Uterus (tissue), 4 donors: ENCODE results near the gene TMPRSS11A. TPM values are rescaled to one million over a fixed set of nuclear protein-coding genes. Genes with fewer than 3 reads are reported as not detected.

Experiments
- DNase-seq, 2 donors: peaks; one replicate each; pipeline ENCODE4 v3.0.0-alpha.2; 2019 to 2020
- H3K27ac ChIP-seq, 2 donors: fragments of 200-600 bp; sonication (generic); 1 replicate in 1 of 2; 2 replicates in 1 of 2; pipeline ENCODE4 v1.5.1; 2016 to 2018
- H3K27me3 ChIP-seq, 2 donors: fragments of 200-600 bp; sonication (generic); one replicate each; pipeline ENCODE4 v1.5.1; 2018 to 2019; ENCODE audit warnings: control low read depth in 1 of 2
- H3K36me3 ChIP-seq, 2 donors: fragments of 200-600 bp; sonication (generic); one replicate each; pipeline ENCODE4 v1.5.1; 2019; ENCODE audit warnings: control low read depth in 1 of 2
- H3K4me1 ChIP-seq, 2 donors: fragments of 200-600 bp; sonication (generic); one replicate each; pipeline ENCODE4 v1.5.1; 2018 to 2019; ENCODE audit warnings: control low read depth in 1 of 2
- H3K4me3 ChIP-seq, 2 donors: fragments of 200-600 bp; sonication (generic); 1 replicate in 1 of 2; 2 replicates in 1 of 2; pipeline ENCODE4 v1.5.1; 2018 to 2019; ENCODE audit warnings: mild to moderate bottlenecking in 1 of 2
- H3K9me3 ChIP-seq, 2 donors: fragments of 200-600 bp; sonication (generic); one replicate each; pipeline ENCODE4 v1.5.1; 2019; ENCODE audit warnings: control low read depth in 1 of 2
- CTCF ChIP-seq, 4 experiments: fragments of 200-600 bp in 2 of 4; fragments of 450-650 bp in 2 of 4; sonication (generic) in 2 of 4; IDR thresholded peaks; one replicate each; pipeline ENCODE4 v1.5.1; 2016 to 2019; ENCODE audit warnings: antibody characterized with exemption in 4 of 4, mild to moderate bottlenecking in 2 of 4, moderate library complexity in 1 of 4
- POLR2A ChIP-seq, 2 donors: fragments of 450-650 bp; IDR thresholded peaks; one replicate each; pipeline ENCODE4 v1.6.1; 2016; ENCODE audit warnings: antibody characterized with exemption in 2 of 2, mild to moderate bottlenecking in 1 of 2, moderate library complexity in 1 of 2
- intact Hi-C: fragments of 100-400 bp; cut with DNase I; formaldehyde crosslinking; loops from one replicate; pipeline ENCODE4 v1.15.1; 2023; ENCODE audit warnings: low total_unique reads
- small RNA-seq: library from RNA; depleted of rRNA; stranded (forward); fragments of <200 nt; gene quantifications from one replicate; pipeline ENCODE3, GENCODE V24; 2016
- total RNA-seq, 4 donors: library from RNA; depleted of rRNA in 3 of 4; stranded (reverse); fragments of >200 nt in 3 of 4; gene quantifications; one replicate each; pipeline versions ENCODE4 v1.1.0 to v1.2.4, GENCODE V29; 2014 to 2023
- donor health status: DM: yes; HTN: yes; CAD: no.

The TMPRSS11A gene
- total RNA-seq, 4 donors from 2014 or later = not detected

- no peak overlapping the region for H3K4me3 ChIP-seq
- no peaks in the 10 kb centered on the region for H3K27me3 ChIP-seq
- no peaks in the 10 kb centered on the region for H3K9me3 ChIP-seq
- intact Hi-C loops = no loop called here
- no peaks in the 10 kb centered on the region for H3K36me3 ChIP-seq
- DNase-seq = no peak
- no peak overlapping the region for H3K27ac ChIP-seq
- H3K4me1 ChIP-seq = no peaks in the 10 kb centered on the region
- TF ChIP-seq POLR2A (IDR thresholded peaks at IDR 0.05) (no peak), CTCF (IDR thresholded peaks at IDR 0.05) (no peak)
Measured at GRCh38 chr4:67873116-67873515, 90.2 kb downstream of the TMPRSS11A start.

- no peak for DNase-seq
- H3K27ac ChIP-seq = no peak overlapping the region
- intact Hi-C loops = no loop called here
- no peaks in the 10 kb centered on the region for H3K27me3 ChIP-seq
- no peaks in the 10 kb centered on the region for H3K4me1 ChIP-seq
- no peaks in the 10 kb centered on the region for H3K36me3 ChIP-seq
- no peaks in the 10 kb centered on the region for H3K9me3 ChIP-seq
- TF ChIP-seq POLR2A (IDR thresholded peaks at IDR 0.05) = no peak
- peak in 1 of 4 experiments; percentile 4 for TF ChIP-seq CTCF (IDR thresholded peaks at IDR 0.05)
- no peak overlapping the region for H3K4me3 ChIP-seq
Measured at GRCh38 chr4:67871867-67872266, 91.4 kb downstream of the TMPRSS11A start.

- Histone ChIP-seq H3K9me3 (no peaks in the 10 kb centered on the region), H3K27ac (no peak overlapping the region), H3K27me3 (no peaks in the 10 kb centered on the region), H3K36me3 (no peaks in the 10 kb centered on the region), H3K4me3 (no peak overlapping the region), H3K4me1 (no peaks in the 10 kb centered on the region)
- intact Hi-C loops = no loop called here
- no peak for DNase-seq
- TF ChIP-seq CTCF (IDR thresholded peaks at IDR 0.05) (no peak), POLR2A (IDR thresholded peaks at IDR 0.05) (no peak)
Measured at GRCh38 chr4:67869580-67870190, 93.6 kb downstream of the TMPRSS11A start.

GRCh38 chr4:67861513-67861912 lies 101.8 kb downstream of the TMPRSS11A start:
- Histone ChIP-seq H3K4me1 (no peaks in the 10 kb centered on the region), H3K27me3 (no peaks in the 10 kb centered on the region), H3K4me3 (no peak overlapping the region), H3K9me3 (no peaks in the 10 kb centered on the region), H3K36me3 (no peaks in the 10 kb centered on the region), H3K27ac (no peak overlapping the region)
- intact Hi-C loops = no loop called here
- DNase-seq = no peak
- TF ChIP-seq CTCF (IDR thresholded peaks at IDR 0.05) (no peak), POLR2A (IDR thresholded peaks at IDR 0.05) (no peak)

Small RNA genes within 50 kb of the gene (small RNA-seq; reads per million reads assigned to genes)
- gene RNU6-95P = not detected

Other genes with a start within 250 kb of the TMPRSS11A start
- not detected for gene GNRHR, start 209.1 kb downstream of the TMPRSS11A start, total RNA-seq
- not detected for gene TMPRSS11D, start 79.5 kb downstream of the TMPRSS11A start, total RNA-seq
- gene TMPRSS11F, start 166.4 kb upstream of the TMPRSS11A start, total RNA-seq = not detected